GM19035 (cell line): Measurements from ENCODE around the gene HACD2.

Experiments used
- ATAC-seq: cut with Tn5 transposase; IDR thresholded peaks from one replicate; pipeline ENCODE4 v1.9.1; 2021; ENCODE audit not compliant: unreplicated experiment

The HACD2 gene

DNA sequence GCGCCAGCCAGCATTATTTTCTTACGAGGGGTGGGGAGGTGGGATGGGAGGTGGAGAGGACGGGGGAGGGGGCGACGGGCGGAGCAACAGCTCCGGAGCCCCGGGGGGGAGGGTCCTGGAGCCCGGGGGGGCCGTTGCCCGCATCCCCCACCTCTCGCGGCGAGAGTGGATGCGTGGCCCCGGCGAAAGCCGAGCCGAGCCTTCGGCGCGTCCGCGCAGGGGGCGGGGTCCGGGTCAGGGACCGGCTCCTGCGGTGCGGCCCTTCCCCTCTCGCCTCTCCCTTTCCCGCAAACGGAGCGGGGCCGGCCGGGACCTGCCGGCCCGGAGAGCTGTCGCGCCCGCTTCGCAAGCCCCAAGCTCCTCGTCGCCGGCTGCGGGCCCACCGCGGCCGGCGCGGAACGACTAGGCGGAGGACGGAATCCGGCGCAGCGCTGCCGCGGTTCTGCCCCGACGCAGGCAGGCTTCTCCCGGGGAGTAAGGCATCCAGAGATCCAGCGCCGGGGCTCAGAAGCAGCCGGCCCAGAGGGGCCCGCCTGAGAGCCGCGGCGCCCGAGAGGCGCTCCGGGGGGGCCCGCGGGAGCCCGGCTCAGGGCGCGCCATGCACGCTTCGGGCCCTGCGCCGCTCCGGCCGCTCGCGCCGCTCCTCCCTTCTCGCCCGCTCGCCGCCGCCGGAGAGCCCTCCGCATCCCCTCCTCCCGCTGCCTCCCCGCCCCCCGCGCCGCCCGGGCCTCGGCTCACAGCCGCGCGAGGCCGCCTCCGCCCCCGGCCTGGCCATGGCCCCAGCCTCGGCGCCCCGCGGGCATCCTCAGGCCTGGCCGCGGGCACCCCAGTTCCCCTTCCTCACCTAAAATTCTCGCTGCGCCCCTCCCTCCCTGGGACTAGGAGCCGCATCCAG lies 135.5 kb downstream of the HACD2 start:
- ATAC-seq = no peak

DNA sequence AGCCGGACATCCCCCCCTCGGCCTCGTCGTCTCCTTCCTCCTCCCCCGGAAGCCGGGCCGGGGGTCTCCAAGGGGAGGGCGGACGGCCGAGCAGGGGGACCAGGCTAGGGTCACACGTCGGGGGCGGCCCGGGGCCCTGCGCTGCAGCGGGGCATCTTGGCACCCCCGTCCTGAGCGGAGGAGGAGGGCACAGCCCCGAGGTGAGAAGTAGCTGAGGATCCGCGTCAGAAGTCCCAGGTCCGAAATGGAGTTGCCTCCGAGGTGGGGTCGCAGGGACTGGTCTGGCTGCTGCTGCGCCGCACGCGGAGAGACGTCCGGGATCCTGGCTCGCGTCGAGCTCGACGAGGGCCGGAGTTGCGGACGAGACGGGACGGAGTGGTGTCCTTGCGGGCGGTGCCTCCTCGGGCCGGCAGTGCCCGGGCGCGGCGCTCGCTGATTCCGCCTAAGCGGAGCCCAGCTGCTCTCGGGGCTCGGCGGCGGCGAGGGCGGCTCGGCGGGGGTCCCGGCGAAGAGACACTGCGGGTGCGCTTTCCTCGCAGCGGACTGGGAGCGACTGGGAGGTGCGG lies 136.2 kb downstream of the HACD2 start, which contains the start of gene ADCY5:
ADCY5 (minus strand) TSS at position 555 of the 566 bp plus-strand sequence; CDS start at position 10, 545 bp downstream.
- ATAC-seq = no peak

DNA sequence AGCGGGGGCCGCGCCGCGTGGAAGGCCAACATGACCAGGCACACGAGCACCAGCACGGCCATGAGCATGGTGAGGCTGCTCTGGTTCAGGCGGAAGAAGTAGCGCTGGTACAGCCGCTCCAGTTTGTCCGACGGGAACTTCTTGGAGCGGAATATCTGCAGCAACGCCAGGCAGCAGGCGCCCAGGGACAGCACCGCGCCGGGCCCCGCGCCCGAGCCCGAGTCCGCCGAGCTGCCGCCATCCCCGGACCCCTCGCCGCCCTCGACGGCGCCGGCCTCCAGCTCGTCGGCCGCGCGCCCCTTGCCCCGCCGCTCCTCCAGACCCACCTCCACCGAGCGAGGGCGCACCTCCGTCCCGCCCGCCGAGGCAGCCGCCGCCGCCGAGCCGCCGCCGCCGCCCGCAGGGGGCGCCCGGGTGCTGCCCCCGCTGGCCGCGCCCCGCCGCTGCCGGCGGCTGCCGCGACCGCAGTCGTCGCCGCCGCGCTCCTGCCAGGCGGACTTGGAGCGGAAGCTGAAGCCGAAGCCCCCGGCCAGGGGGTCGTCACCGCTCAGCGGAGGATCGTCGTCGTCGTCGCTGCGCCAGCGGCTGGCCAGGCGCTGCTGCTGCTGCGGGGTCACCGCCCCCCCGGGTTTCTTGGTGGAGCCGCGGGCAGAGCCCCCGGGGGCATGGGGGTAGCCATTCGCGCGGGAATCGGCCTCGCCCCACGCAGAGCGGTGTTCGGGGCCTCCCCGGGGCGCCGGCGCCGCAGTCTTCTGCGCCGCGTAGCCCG lies 136.9 kb downstream of the HACD2 start:
- no peak for ATAC-seq

DNA sequence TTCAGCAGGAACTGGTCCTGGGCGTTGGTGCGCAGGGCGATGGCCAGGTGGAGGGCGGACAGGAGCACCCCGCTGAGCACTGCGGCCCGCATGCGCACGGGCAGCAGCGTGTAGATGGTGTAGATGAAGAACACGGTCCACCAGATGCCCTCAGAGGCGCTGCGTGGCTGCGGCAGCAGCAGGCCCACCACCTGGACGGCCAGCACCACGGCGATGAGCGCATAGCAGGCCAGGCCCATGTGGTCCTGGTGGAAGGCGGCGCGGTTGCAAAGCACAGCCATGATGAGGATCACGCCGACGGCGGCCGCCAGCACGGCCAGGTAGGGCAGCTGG lies 137.5 kb downstream of the HACD2 start:
- ATAC-seq = no peak

DNA sequence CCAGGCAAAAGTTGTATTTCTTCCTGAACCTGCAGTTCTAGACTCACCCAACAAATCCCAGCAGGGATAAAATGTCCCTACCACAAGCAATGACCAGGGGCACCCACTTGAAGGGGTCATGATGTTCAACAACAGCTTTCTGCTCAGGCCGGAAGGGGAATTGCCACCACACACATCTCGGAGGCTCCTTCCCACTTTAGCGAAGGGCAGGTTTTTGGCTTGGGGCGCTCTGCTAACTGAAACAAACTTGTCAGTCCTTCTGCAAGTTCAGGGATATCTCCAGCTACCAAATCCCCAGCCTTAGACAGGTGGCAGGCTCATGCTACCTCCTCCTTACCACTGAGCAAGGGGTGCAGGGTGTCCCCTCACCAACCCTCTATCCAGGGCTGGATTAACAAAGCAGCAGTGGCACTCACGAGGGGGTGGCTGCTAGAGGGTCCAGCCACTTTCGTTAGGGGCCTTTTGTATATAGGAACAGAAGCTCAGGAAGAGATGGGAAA lies 138.2 kb downstream of the HACD2 start:
- ATAC-seq = no peak

DNA sequence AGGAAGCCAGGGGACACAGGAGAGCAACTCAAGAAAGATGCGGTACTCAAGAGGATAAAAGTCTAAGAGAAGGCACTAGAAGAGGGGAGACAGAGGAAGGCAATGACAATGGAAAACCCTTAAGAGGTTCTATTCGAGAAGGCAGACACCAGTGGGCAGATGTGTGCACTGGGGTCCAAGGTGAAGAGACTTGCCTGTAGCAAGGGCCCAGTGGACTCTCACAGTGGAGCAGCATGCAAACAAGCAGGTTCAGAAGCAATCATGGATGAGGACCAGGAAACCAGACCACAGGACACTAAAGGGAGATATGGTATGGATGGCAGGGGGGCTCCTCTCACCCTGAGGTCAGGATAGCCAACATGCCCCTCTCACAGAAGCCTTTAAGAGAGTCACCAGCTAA lies 138.6 kb downstream of the HACD2 start:
- ATAC-seq = no peak

DNA sequence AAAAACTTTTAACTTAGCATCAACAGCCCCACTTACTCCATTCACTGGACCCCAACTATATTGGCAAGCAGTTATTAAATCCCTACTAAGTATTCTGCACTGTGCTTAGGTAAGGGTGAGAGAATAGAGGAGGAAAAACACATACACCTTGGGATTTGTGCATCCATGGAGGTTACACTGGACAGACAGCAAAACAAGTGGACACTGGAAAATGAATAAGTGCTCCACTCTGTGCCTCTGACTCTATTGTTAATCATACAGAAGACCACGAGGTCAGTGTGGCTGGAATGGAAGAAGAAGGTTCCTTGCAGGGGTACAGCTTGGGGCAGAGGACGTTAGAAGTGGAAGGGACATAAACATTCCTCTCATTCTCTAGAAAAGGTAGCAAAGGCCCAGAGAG lies 139.2 kb downstream of the HACD2 start:
- ATAC-seq = no peak

DNA sequence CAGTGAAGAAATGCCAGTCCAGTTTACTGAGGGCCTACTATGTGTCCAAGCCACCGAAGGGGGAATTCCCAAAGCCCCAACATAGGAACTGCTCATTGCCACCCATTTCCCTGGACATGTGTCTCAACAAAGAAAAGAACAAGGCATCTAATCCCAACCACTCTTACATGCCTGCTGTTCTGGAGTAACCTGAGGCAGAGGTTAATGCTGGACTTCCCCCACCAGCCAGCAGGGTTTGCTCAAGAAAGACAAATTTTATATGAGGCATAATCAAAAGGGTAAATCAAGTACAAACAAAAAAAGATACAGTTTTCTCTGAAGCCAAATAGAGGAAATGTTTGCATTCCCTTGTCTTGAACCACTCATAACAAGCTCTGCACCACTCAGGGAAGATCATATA lies 140.1 kb downstream of the HACD2 start:
- ATAC-seq = no peak

DNA sequence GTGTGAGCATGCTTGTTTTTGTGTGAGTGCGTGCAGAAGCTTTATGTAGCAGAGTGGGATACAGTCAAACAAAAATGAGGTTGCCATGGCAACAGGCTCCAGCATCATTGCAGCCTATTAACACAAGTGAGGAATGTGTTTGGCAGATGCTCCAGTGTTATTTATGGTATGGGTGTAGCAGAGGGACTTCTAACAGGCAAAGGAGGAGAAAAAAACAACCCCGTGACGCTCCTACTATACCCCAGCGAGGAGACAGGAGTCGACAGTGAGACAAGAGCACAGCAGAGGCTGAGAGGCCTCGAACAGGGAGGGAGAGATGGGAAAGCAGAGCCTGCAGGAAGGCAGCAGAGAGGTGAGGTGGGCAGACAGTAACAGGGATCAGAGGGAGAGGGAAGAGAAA lies 140.8 kb downstream of the HACD2 start:
- no peak for ATAC-seq

DNA sequence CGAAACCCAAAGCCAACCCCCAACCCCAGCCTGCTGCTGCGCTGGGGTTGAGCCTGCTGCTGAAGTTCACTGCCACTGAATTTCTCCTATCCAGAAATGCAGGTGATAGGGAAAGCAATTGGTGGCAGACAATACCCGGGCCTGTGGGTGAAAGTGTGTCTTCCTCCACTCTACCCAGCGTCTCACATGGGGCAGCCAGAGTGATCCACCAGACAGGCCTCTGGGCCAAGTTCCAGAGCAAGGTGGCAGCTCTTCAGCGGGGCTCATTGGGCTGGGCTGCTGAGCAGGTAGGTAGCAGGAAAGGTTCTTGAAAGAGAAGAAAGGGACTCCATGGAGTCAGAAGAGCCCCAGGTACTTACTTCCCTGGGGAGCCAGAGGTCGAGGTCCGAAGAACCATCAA lies 141.9 kb downstream of the HACD2 start:
- no peak for ATAC-seq

DNA sequence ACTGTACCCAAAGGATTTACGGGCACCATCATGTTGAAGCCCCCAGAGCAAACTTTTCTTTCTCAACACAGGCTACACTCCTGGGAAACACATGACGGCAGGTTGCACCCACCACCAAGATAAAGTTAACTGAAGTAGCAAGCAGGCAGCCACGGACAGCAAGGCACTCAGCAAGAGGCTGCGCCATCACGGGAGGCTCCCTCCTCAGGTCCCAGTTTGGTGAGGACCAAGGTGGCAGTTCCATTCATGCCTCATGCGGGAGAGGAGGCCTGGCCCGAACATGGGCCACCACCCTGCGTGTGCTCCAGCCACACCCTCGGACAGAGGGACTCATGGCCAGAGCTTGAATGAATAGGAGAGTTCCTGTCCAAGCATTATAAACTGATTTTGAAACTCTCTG lies 142.7 kb downstream of the HACD2 start:
- ATAC-seq = no peak
